GM15510 (cell line): ENCODE results near the gene STARD5.

Experiments
- POLR2A ChIP-seq: IDR thresholded peaks from 3 replicates; pipeline ENCODE4 v1.6.1; 2011; ENCODE audit warnings: borderline replicate concordance; ENCODE audit not compliant: insufficient read length; ENCODE audit errors: extremely low read depth

STARD5 gene

GRCh38 chr15:81343371-81343770 lies 19.4 kb upstream of the STARD5 start:
- TF ChIP-seq POLR2A: no peak

- TF ChIP-seq POLR2A: no peak
These were observed 17.4 kb upstream of the STARD5 start for GRCh38 chr15:81341351-81341750.

- no peak for TF ChIP-seq POLR2A
These were observed 15.9 kb upstream of the STARD5 start for GRCh38 chr15:81339851-81340250.

GRCh38 chr15:81339321-81339720 lies 15.4 kb upstream of the STARD5 start:
- TF ChIP-seq POLR2A: no peak

GRCh38 chr15:81338170-81339007 lies 14.4 kb upstream of the STARD5 start:
- no peak for TF ChIP-seq POLR2A

GRCh38 chr15:81337713-81338157 lies 13.8 kb upstream of the STARD5 start:
- no peak for TF ChIP-seq POLR2A

GRCh38 chr15:81337241-81337640 lies 13.3 kb upstream of the STARD5 start:
- no peak for TF ChIP-seq POLR2A

- no peak for TF ChIP-seq POLR2A
These were observed 12.6 kb upstream of the STARD5 start for GRCh38 chr15:81336568-81336967.

GRCh38 chr15:81335631-81336030 lies 11.7 kb upstream of the STARD5 start:
- TF ChIP-seq POLR2A: no peak

- TF ChIP-seq POLR2A: no peak
These were observed 11.0 kb upstream of the STARD5 start for GRCh38 chr15:81334768-81335435.

- no peak for TF ChIP-seq POLR2A
These were observed 9.4 kb upstream of the STARD5 start for GRCh38 chr15:81333363-81333762.

- TF ChIP-seq POLR2A: no peak
These were observed 8.4 kb upstream of the STARD5 start for GRCh38 chr15:81332326-81332725.

- TF ChIP-seq POLR2A: no peak
These were observed 7.7 kb upstream of the STARD5 start for GRCh38 chr15:81331600-81331999.

GRCh38 chr15:81330366-81331090 lies 6.6 kb upstream of the STARD5 start:
- TF ChIP-seq POLR2A: no peak

- no peak for TF ChIP-seq POLR2A
These were observed 5.5 kb upstream of the STARD5 start for GRCh38 chr15:81329446-81329845.
